Measurements from ENCODE around the gene TEDC1.
"Not testable (repeated sequence)": the region's sequence is repeated elsewhere in the genome, so short reads cannot be mapped to it uniquely, and the experiment has no call there.

The TEDC1 gene

GRCh38 chr14:105545676-105546075, 54.6 kb downstream of the TEDC1 start:
- DNase-seq = not testable (repeated sequence)

- not testable (repeated sequence) for DNase-seq
Observed at GRCh38 chr14:105546410-105546809, 55.4 kb downstream of the TEDC1 start.

GRCh38 chr14:105547072-105547471, 56.0 kb downstream of the TEDC1 start:
- DNase-seq = not testable (repeated sequence)

DNA sequence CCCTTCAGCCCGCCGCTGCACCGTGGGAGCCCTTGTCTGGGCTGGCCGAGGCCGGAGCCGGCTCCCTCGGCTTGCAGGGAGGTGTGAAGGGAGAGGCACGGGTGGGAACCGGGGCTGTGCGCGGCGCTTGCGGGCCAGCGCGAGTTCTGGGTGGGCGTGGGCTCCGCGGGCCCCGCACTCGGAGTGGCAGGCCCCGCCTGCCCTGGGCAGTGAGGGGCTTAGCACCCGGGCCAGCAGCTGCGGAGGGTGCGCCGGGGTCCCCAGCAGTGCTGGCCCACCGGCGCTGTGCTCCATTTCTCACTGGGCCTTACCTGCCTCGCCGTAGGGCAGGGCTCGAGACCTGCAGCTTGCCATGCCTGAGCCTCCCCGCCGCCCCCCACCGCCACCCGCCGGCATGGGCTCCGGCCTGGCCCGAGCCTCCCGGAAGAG, 56.7 kb downstream of the TEDC1 start:
- DNase-seq = no peak

All from inflammatory macrophage (primary cell).